ENCODE results near the gene DPYD.

GRCh38 chr1:97936976-97937375, 16.1 kb upstream of the DPYD start:
- TF ChIP-seq ZNF274 (IDR thresholded peaks at IDR 0.05; ENCODE audit: low read depth, low read length) (no peak), YY1 (IDR thresholded peaks at IDR 0.05; ENCODE audit: insufficient read depth, insufficient read length) (no peak), SUZ12 (IDR thresholded peaks at IDR 0.05; ENCODE audit: extremely low read depth, insufficient read depth, insufficient read length) (no peak)
